HEK293 (cell line): Measurements from ENCODE around the gene APRT.
A peak's percentile ranks its signal among the peaks of the same experiment; 100 is the strongest.

ENCODE experiments used
- CTCF ChIA-PET: fragments of 350-600 bp; formaldehyde crosslinking; extraction: SDS; loops from one replicate; lab custom pipeline; 2021; ENCODE audit warnings: antibody characterized with exemption; lab: Yijun Ruan, JAX
- POLR2A ChIA-PET: fragments of 300-600 bp; formaldehyde crosslinking; extraction: SDS; loops from one replicate; lab custom pipeline; 2020; ENCODE audit warnings: antibody characterized with exemption, inconsistent platforms; lab: Yijun Ruan, JAX
- H3K27ac ChIP-seq: fragments of 200-500 bp; sonication (Bioruptor generic); 2 replicates; pipeline ENCODE4 v1.5.1; 2014; ENCODE audit warnings: low read depth, low read length, control low read depth, inconsistent platforms; ENCODE audit errors: extremely low read depth
- H3K36me3 ChIP-seq, 2 experiments: fragments of 200-500 bp in 1 of 2; sonication (Bioruptor generic) in 1 of 2; 1 replicate in 1 of 2; 2 replicates in 1 of 2; pipeline ENCODE4 v1.5.1; 2014 to 2017; ENCODE audit warnings: inconsistent platforms in 2 of 2, low read length in 2 of 2; ENCODE audit not compliant: control insufficient read depth in 2 of 2, insufficient read depth in 1 of 2
- H3K4me1 ChIP-seq: fragments of 200-500 bp; sonication (Bioruptor generic); 2 replicates; pipeline ENCODE4 v1.5.1; 2014; ENCODE audit warnings: mild to moderate bottlenecking, low read length, inconsistent platforms; ENCODE audit not compliant: control insufficient read depth, insufficient read depth
- H3K4me3 ChIP-seq: 2 replicates; pipeline ENCODE4 v1.5.1; 2011; ENCODE audit warnings: low read depth, mild to moderate bottlenecking, control low read depth, low read length, moderate library complexity
- H3K9me3 ChIP-seq: fragments of 200-500 bp; sonication (Bioruptor generic); 2 replicates; pipeline ENCODE4 v1.5.1; 2014; ENCODE audit warnings: low read depth, low read length, inconsistent platforms; ENCODE audit not compliant: control insufficient read depth, insufficient read depth
- ATF2 ChIP-seq: fragments of 450-650 bp; formaldehyde crosslinking; IDR thresholded peaks from 2 replicates; pipeline ENCODE4 v1.5.1; 2016; ENCODE audit warnings: missing biosample characterization, missing genetic modification characterization, low read depth
- EGR2 ChIP-seq: fragments of 450-650 bp; formaldehyde crosslinking; IDR thresholded peaks from 2 replicates; pipeline ENCODE4 v1.5.1; 2016; ENCODE audit warnings: low read depth, missing biosample characterization, missing genetic modification characterization
- GLIS1 ChIP-seq: fragments of 450-650 bp; formaldehyde crosslinking; IDR thresholded peaks from 2 replicates; pipeline ENCODE4 v1.5.1; 2016; ENCODE audit warnings: missing biosample characterization, missing genetic modification characterization
- HIC1 ChIP-seq: fragments of 450-650 bp; formaldehyde crosslinking; IDR thresholded peaks from 2 replicates; pipeline ENCODE4 v1.5.1; 2016; ENCODE audit warnings: missing biosample characterization, missing genetic modification characterization
- HOXA7 ChIP-seq: sonication (generic); formaldehyde crosslinking; IDR thresholded peaks from 2 replicates; pipeline ENCODE4 v1.8.1; 2022; ENCODE audit warnings: missing genetic modification reagents, borderline replicate concordance
- SP2 ChIP-seq: fragments of 450-650 bp; formaldehyde crosslinking; IDR thresholded peaks from 2 replicates; pipeline ENCODE4 v1.5.1; 2016; ENCODE audit warnings: missing biosample characterization, missing genetic modification characterization
- WT1 ChIP-seq: fragments of 450-650 bp; formaldehyde crosslinking; IDR thresholded peaks from 2 replicates; pipeline ENCODE4 v1.5.1; 2016; ENCODE audit warnings: missing biosample characterization, missing genetic modification characterization
- ZFP37 ChIP-seq: fragments of 450-650 bp; formaldehyde crosslinking; IDR thresholded peaks from 2 replicates; pipeline ENCODE4 v1.5.1; 2016; ENCODE audit warnings: missing biosample characterization, missing genetic modification characterization
- ZIC2 ChIP-seq: fragments of 450-650 bp; formaldehyde crosslinking; IDR thresholded peaks from 2 replicates; pipeline ENCODE4 v1.5.1; 2016; ENCODE audit warnings: missing biosample characterization, missing genetic modification characterization
- ZNF10 ChIP-seq: fragments of 450-650 bp; formaldehyde crosslinking; IDR thresholded peaks from 2 replicates; pipeline ENCODE4 v1.5.1; 2017; ENCODE audit warnings: missing biosample characterization, missing genetic modification characterization
- ZNF174 ChIP-seq: fragments of 450-650 bp; formaldehyde crosslinking; IDR thresholded peaks from 2 replicates; pipeline ENCODE4 v1.5.0; 2017; ENCODE audit warnings: missing biosample characterization, mild to moderate bottlenecking, missing genetic modification characterization
- ZNF175 ChIP-seq: fragments of 450-650 bp; formaldehyde crosslinking; IDR thresholded peaks from 2 replicates; pipeline ENCODE4 v1.5.1; 2016; ENCODE audit warnings: missing biosample characterization, missing genetic modification characterization
- ZNF221 ChIP-seq: fragments of 450-650 bp; formaldehyde crosslinking; IDR thresholded peaks from 2 replicates; pipeline ENCODE4 v1.5.1; 2017; ENCODE audit warnings: missing biosample characterization, missing genetic modification characterization, borderline replicate concordance
- ZNF239 ChIP-seq: fragments of 450-650 bp; formaldehyde crosslinking; IDR thresholded peaks from 2 replicates; pipeline ENCODE4 v1.5.1; 2016; ENCODE audit warnings: missing biosample characterization, missing genetic modification characterization
- ZNF423 ChIP-seq: fragments of 450-650 bp; formaldehyde crosslinking; IDR thresholded peaks from 2 replicates; pipeline ENCODE4 v1.5.1; 2016; ENCODE audit warnings: missing biosample characterization, missing genetic modification characterization
- ZNF544 ChIP-seq: fragments of 450-650 bp; formaldehyde crosslinking; IDR thresholded peaks from 2 replicates; pipeline ENCODE4 v1.5.0; 2017; ENCODE audit warnings: missing biosample characterization, missing genetic modification characterization
- ZNF610 ChIP-seq: fragments of 450-650 bp; formaldehyde crosslinking; IDR thresholded peaks from 2 replicates; pipeline ENCODE4 v1.5.1; 2016; ENCODE audit warnings: missing biosample characterization, missing genetic modification characterization, borderline replicate concordance
- ZNF621 ChIP-seq: fragments of 450-650 bp; formaldehyde crosslinking; IDR thresholded peaks from 2 replicates; pipeline ENCODE4 v1.5.1; 2017; ENCODE audit warnings: missing biosample characterization, missing genetic modification characterization
- ZNF623 ChIP-seq: fragments of 450-650 bp; formaldehyde crosslinking; IDR thresholded peaks from 2 replicates; pipeline ENCODE4 v1.5.1; 2016; ENCODE audit warnings: missing biosample characterization, missing genetic modification characterization
- ZNF704 ChIP-seq: fragments of 450-650 bp; formaldehyde crosslinking; IDR thresholded peaks from 2 replicates; pipeline ENCODE4 v1.5.1; 2016; ENCODE audit warnings: missing biosample characterization, missing genetic modification characterization
- ZNF747 ChIP-seq: fragments of 450-650 bp; formaldehyde crosslinking; IDR thresholded peaks from 2 replicates; pipeline ENCODE4 v1.5.1; 2016; ENCODE audit warnings: missing biosample characterization, missing genetic modification characterization
- ZNF785 ChIP-seq: fragments of 450-650 bp; formaldehyde crosslinking; IDR thresholded peaks from 2 replicates; pipeline ENCODE4 v1.5.1; 2016; ENCODE audit warnings: missing biosample characterization, missing genetic modification characterization
- ZNF830 ChIP-seq: fragments of 450-650 bp; IDR thresholded peaks from 2 replicates; pipeline ENCODE4 v1.5.0; 2018; ENCODE audit warnings: missing biosample characterization, missing genetic modification characterization, low read depth, mild to moderate bottlenecking, moderate library complexity

APRT gene

DNA sequence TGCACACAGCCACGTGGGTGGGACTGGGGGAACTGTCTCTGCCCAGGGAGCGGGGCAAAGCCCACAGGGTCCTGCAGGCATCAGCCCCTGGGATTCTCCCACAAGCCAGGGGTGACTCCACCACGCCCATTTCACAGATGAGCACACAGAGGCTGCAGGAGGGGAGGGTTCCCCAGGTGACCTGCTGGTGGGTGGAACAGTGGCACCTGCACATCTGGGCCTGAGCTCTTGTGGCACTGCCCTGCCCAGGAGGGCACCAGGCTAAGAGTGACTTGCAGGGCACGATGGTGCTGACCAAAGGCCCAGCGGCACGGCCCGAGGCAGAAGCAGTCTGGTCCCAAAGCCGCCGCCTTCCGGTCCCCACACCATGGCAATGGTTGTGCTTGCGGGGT, 50.6 kb downstream of the APRT start:
- Histone ChIP-seq H3K9me3 (no peaks in the 10 kb centered on the region), H3K36me3 (no peaks in the 10 kb centered on the region), H3K27ac (no peak overlapping the region), H3K4me1 (peaks cover 8% of the 10 kb centered on the region), H3K4me3 (no peak overlapping the region)
- TF ChIP-seq HIC1 (tag by site-specific recombination) (peak; percentile 46; the same call in 1 of the 2 replicates), ZNF704 (tag by site-specific recombination) (no peak), ZNF544 (no peak), ZNF610 (tag by site-specific recombination) (no peak), ZNF623 (tag by site-specific recombination) (peak; percentile 25; the same call in 1 of the 2 replicates)
- CTCF ChIA-PET = interaction anchor here (1.5 to 4.3 kb wide), 2 partner anchors 18 to 24 kb away, joined by 4 to 28 read pairs; no protein-coding TSS in a partner anchor
- POLR2A ChIA-PET = interaction anchor here (1.3 to 3.8 kb wide), 3 partner anchors 9 to 49 kb away, joined by 3 to 24 read pairs (median 6); no protein-coding TSS in a partner anchor

DNA sequence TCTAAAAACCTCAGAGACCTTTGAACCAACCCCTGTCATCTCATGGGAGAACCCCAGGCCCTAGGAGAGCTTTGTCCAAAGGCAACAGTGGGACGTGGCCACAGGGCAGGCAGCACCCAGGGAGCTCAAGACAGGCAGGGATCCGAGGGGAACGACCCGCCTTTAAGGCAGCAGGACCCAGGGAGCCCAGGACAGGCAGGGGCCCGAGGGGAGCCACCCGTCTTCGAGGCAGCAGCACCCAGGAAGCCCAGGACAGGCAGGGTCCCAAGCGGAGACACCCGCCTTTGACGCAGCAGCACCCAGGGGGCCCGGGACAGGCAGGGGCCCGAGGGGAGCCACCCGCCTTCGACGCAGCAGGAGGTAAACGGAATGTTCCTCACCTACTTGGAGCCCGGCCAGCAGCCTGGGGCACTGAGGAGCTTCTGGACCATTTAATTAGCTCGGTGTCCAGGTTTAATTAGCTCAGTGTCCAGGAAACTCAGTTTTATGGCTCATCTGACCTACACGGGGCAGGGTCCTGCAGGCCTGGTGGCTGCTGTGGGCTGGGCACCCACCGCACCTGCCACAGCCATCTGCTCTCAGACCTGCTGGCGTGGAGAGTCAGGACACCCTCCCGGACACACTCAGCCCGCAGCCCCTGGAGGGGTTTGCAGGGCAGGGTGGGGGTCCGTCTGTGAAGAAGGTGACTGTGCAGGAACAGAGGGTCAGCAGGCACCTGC, 51.1 kb downstream of the APRT start:
- Histone ChIP-seq H3K4me1 (peaks cover 8% of the 10 kb centered on the region), H3K9me3 (no peaks in the 10 kb centered on the region), H3K4me3 (no peak overlapping the region), H3K36me3 (no peaks in the 10 kb centered on the region), H3K27ac (no peak overlapping the region)
- ChIA-PET POLR2A (interaction anchor here (0.5 to 3.8 kb wide), 3 partner anchors 10 to 50 kb away, joined by 3 to 24 read pairs (median 3); no protein-coding TSS in a partner anchor), CTCF (interaction anchor here (0.6 to 4.3 kb wide), 5 partner anchors 14 to 23 kb away, joined by 3 to 28 read pairs (median 4); no protein-coding TSS in a partner anchor)
- TF ChIP-seq ZFP37 (no peak), SP2 (no peak), GLIS1 (tag by site-specific recombination) (peak; percentile 71), ZIC2 (peak; percentile 62), HOXA7 (CRISPR knock-in tag) (no peak), ZNF221 (no peak), WT1 (tag by site-specific recombination) (no peak), ZNF423 (peak; percentile 76), ZNF830 (tag by site-specific recombination) (no peak)

DNA sequence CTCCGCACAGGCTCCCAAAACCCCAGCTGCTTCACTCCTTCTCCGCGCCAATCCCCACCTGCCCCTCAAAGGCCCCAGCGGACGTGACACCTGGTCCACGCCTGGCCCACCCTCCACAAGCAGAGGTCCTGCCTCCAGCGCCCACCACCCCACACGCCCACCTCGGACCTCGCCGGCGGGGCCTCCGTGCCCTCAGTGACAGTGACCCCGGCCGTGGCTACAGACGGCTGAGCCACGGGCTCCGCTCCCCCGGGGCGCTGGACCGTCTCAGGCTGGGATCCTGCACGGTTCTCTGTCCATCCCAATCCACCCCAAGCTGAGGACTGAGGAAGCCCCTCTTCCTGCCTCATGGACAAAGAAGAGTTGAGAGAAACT, 51.8 kb downstream of the APRT start:
- Histone ChIP-seq H3K36me3 (no peaks in the 10 kb centered on the region), H3K9me3 (no peaks in the 10 kb centered on the region), H3K4me1 (peaks cover 8% of the 10 kb centered on the region), H3K27ac (no peak overlapping the region), H3K4me3 (no peak overlapping the region)
- TF ChIP-seq ZNF747 (no peak), ZNF239 (tag by site-specific recombination) (no peak), ZNF785 (tag by site-specific recombination) (no peak), EGR2 (tag by site-specific recombination) (no peak), ZNF175 (tag by site-specific recombination) (no peak), ATF2 (tag by site-specific recombination) (no peak), ZNF10 (tag by site-specific recombination) (no peak), ZNF174 (no peak), ZNF621 (tag by site-specific recombination) (no peak)
- POLR2A ChIA-PET = interaction anchor here (0.5 to 3.8 kb wide), 3 partner anchors 9 to 50 kb away, joined by 3 to 24 read pairs (median 3); no protein-coding TSS in a partner anchor
- CTCF ChIA-PET = interaction anchor here (0.6 to 4.3 kb wide), 4 partner anchors 13 to 23 kb away, joined by 3 to 28 read pairs (median 4); no protein-coding TSS in a partner anchor
